GM10266 (cell line): ENCODE measurements around the gene ATP2B2.

ENCODE experiments used
- DNase-seq: peaks from one replicate; pipeline ENCODE4 v3.0.0; 2012; ENCODE audit errors: extremely low spot score
- CTCF ChIP-seq: IDR thresholded peaks from 2 replicates; pipeline ENCODE4 v1.5.1; 2012; ENCODE audit warnings: mild to moderate bottlenecking, low read depth; ENCODE audit not compliant: control insufficient read depth, insufficient read depth; ENCODE audit errors: missing control alignments

The ATP2B2 gene

DNA sequence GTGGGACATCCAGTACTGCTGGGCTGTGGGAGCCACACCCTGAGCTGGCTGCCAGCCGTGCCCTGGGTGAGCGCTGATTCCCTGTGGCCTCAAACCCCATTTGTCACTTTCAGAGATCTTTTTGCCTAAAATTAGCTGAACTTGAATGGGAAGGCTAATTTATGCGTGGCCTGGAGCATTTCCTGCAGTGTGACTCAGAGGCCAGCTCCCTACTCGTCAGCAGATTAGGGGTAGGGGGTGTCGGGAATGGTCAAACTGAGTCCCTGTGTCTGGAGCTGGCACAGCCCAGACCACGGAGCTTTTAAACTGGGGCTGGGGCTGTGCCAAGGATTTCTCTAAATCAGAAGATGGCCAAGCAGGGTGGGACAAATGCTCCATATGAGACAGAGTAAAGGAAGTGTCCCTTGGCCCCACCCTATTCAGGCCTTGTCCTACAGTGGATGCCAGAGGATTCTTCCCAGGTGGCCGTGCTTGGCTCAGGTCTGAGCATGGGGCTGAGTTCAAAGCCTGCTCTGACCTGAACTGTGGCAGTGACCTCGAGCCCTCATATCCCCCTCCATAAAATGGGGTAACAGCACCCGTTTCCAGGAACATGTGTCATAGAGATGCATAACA is 59.7 kb downstream of the ATP2B2 start:
- no peak for TF ChIP-seq CTCF
- DNase-seq, result no peak

DNA sequence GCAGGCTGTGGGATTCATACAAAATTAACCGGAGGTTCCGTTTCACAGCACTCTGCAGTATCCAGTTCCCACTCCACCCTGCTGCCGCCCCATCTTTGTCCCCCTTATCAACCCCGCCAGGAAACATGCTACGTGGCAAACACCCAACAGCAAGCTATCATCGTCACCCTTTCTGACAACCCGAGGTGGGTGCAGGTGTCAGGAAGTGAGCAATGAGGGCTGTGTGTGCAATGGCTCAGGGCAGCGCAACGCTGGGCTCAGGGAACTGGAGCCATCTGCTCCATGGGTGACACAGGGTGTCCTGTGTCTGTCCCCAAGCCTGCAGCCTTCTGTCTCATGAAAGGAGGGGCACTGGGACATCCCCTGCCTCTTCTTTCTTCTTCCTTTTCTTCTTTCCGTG is 60.9 kb downstream of the ATP2B2 start:
- TF ChIP-seq CTCF, result no peak

GRCh38 chr3:10444110-10444429 is 61.3 kb downstream of the ATP2B2 start:
- no peak for TF ChIP-seq CTCF
- DNase-seq, result no peak

More for the DNA sequence above, 60.9 kb downstream of the ATP2B2 start:
- DNase-seq, result no peak

- no peak for DNase-seq
- TF ChIP-seq CTCF, result no peak
These were observed 61.9 kb downstream of the ATP2B2 start for GRCh38 chr3:10443272-10444109.

DNA sequence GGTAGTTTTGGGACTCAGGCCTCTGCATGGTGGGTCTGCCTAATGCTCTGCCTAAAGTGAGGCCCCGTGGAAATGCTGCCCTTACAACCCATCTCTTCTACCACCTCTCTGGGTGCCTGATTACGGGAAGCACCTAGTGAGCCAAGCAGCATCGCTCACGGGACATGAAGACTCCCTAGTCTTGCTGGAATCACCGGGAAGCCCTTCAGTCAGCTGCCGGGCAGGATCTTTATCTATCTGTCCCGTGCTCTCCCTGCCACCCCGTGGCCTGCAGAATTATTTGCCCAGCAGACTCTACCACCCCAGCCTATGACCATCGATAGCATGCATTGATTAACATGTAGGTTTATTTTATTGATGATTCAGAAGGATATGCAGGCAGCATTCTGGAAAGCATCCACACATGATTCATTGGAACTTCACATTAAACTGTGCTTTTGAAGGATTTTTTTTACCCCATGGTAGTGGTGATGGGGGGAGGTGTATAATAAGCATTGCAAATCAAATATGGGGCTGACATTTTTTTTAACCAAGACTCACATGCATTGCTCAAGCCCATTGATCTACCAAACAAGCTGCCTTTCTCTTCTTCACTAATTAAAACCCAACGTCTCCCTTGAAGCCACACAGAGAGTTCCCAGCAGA is 63.1 kb downstream of the ATP2B2 start:
- DNase-seq, result no peak
- no peak for TF ChIP-seq CTCF

DNA sequence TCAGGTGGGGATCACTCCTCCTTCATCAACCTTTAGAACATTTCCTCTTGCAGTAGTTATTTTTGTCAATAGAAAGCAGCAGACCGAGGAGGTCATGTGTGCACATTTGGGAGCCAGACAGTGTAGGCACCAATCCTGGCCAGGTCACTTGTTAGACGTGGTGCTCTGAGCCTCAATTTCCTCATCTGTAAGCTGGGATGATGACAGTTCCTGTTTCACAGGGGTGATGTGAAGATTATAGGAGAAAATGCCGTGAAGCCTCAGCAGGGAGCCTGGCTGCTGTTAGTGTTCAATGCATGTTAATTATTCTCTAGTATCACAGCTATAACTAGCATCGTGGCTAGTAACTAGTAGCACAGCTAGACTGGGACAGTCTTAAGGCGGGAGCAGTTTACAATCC is 64.7 kb downstream of the ATP2B2 start:
- DNase-seq, result no peak
- TF ChIP-seq CTCF, result no peak
